WTC11 (cell line): ENCODE results near the gene ESPN. TPM values are rescaled to one million over a fixed set of nuclear protein-coding genes. Genes with fewer than 3 reads are reported as not detected.
A peak's percentile ranks its signal among the peaks of the same experiment; 100 is the strongest.
"Not testable (repeated sequence)": the region's sequence is repeated elsewhere in the genome, so short reads cannot be mapped to it uniquely, and the experiment has no call there.

ENCODE experiments used
- ATAC-seq: fragments of 200-7000 bp; cut with Tn5 transposase; 2 replicates; pipeline ENCODE4 v1.10.0; 2021; ENCODE audit warnings: mild to moderate bottlenecking, moderate library complexity
- CTCF ChIA-PET: fragments of 300-600 bp; sonication (Branson Sonifier 250); formaldehyde crosslinking; loops from one replicate; lab custom pipeline; 2021; ENCODE audit warnings: antibody characterized with exemption; lab: Charles Lee
- POLR2A ChIA-PET: fragments of 350-600 bp; sonication (Branson Sonifier 250); formaldehyde crosslinking; loops from one replicate; lab custom pipeline; 2021; ENCODE audit warnings: antibody characterized with exemption; lab: Charles Lee
- DNase-seq: peaks from one replicate; pipeline ENCODE4 v3.0.0; 2021; ENCODE audit warnings: low spot score
- H3K27ac Mint-ChIP-seq: 2 replicates; pipeline ENCODE4 v1.8.0; 2021; ENCODE audit warnings: mixed read lengths
- H3K27me3 Mint-ChIP-seq: 2 replicates; pipeline ENCODE4 v1.8.0; 2021; ENCODE audit warnings: low read depth, mild to moderate bottlenecking, moderate library complexity, mixed read lengths
- H3K36me3 Mint-ChIP-seq: 2 replicates; pipeline ENCODE4 v1.8.0; 2021; ENCODE audit warnings: mixed read lengths
- H3K4me1 Mint-ChIP-seq: 2 replicates; pipeline ENCODE4 v1.8.0; 2022; ENCODE audit warnings: mixed read lengths
- H3K4me3 Mint-ChIP-seq: 2 replicates; pipeline ENCODE4 v1.8.0; 2021; ENCODE audit warnings: mild to moderate bottlenecking, moderate library complexity, mixed read lengths
- H3K9me3 Mint-ChIP-seq: 2 replicates; pipeline ENCODE4 v1.8.0; 2021; ENCODE audit warnings: mixed read lengths
- AFF4 ChIP-seq: sonication (generic); formaldehyde crosslinking; IDR thresholded peaks from 2 replicates; pipeline ENCODE4 v1.8.1; 2023; ENCODE audit warnings: mild to moderate bottlenecking, missing genetic modification reagents, borderline replicate concordance
- FOXJ3 ChIP-seq: sonication (generic); formaldehyde crosslinking; IDR thresholded peaks from 2 replicates; pipeline ENCODE4 v1.9.0; 2021; ENCODE audit warnings: missing genetic modification reagents, mild to moderate bottlenecking, borderline replicate concordance
- GRHL2 ChIP-seq: fragments of 250-450 bp; sonication (Bioruptor Pico); IDR thresholded peaks from 2 replicates; pipeline ENCODE4 v1.8.0; 2022; ENCODE audit warnings: mild to moderate bottlenecking, moderate library complexity; ENCODE audit not compliant: insufficient replicate concordance, severe bottlenecking
- NFATC4 ChIP-seq: fragments of 250-450 bp; sonication (Bioruptor Pico); IDR thresholded peaks from 2 replicates; pipeline ENCODE4 v1.9.0; 2021; ENCODE audit warnings: mild to moderate bottlenecking
- NFE2L1 ChIP-seq: sonication (generic); formaldehyde crosslinking; IDR thresholded peaks from 2 replicates; pipeline ENCODE4 v1.8.1; 2023; ENCODE audit warnings: missing genetic modification reagents
- NR2C2 ChIP-seq: sonication (generic); formaldehyde crosslinking; IDR thresholded peaks from 2 replicates; pipeline ENCODE4 v1.8.0; 2022; ENCODE audit warnings: mild to moderate bottlenecking, missing genetic modification reagents
- SMAD4 ChIP-seq: sonication (generic); formaldehyde crosslinking; IDR thresholded peaks from 2 replicates; pipeline ENCODE4 v1.8.0; 2022; ENCODE audit warnings: mild to moderate bottlenecking, missing genetic modification reagents
- SOX15 ChIP-seq: fragments of 250-450 bp; sonication (Bioruptor Pico); IDR thresholded peaks from 2 replicates; pipeline ENCODE4 v1.9.0; 2021; ENCODE audit warnings: mild to moderate bottlenecking
- STAT6 ChIP-seq: sonication (generic); formaldehyde crosslinking; conservative IDR thresholded peaks from 2 replicates; pipeline ENCODE4 v1.8.1; 2023; ENCODE audit warnings: mild to moderate bottlenecking, low read depth, missing genetic modification reagents, moderate library complexity
- ZNF121 ChIP-seq: sonication (generic); formaldehyde crosslinking; IDR thresholded peaks from 2 replicates; pipeline ENCODE4 v1.8.0; 2023; ENCODE audit warnings: missing genetic modification reagents
- ZNF423 ChIP-seq: fragments of 250-450 bp; sonication (Bioruptor Pico); IDR thresholded peaks from 2 replicates; pipeline ENCODE4 v2.1.2; 2022; ENCODE audit warnings: mild to moderate bottlenecking, moderate library complexity
- total RNA-seq: library from RNA; stranded (reverse); gene quantifications from 3 replicates; pipeline ENCODE4 v1.2.3, GENCODE V29; 2021
- TF ChIP-seq, protein P1 (sequence below): fragments of 250-450 bp; sonication (Bioruptor Pico); IDR thresholded peaks from 2 replicates; pipeline ENCODE4 v2.1.2; 2022; ENCODE audit warnings: mild to moderate bottlenecking, moderate library complexity
- TF ChIP-seq, protein P2 (sequence below): sonication (generic); formaldehyde crosslinking; IDR thresholded peaks from 2 replicates; pipeline ENCODE4 v1.8.1; 2022; ENCODE audit warnings: low read depth, missing genetic modification reagents, borderline replicate concordance

ESPN gene
- total RNA-seq, 1 experiment from 2014 or later, result 46.1 TPM

DNA sequence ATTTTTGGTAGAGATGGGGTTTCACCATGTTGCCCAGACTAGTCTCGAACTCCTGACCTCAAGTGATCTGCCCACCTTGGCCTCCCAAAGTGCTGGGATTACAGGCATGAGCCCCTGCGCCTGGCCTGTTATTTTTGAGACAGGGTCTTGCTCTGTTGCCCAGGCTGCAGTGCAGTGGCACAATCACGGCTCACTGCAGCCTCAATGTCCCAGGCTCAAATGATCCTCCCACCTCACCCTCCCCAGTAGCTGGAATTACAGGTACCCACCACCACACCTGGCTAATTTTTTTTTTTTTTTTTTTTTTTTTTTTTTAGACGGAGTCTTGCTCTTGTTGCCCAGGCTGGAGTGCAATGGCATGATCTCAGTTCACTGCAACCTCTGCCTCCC, 69.3 kb downstream of the ESPN start:
- POLR2A ChIA-PET, result not testable (repeated sequence)

GRCh38 chr1:6494627-6495026, 70.1 kb downstream of the ESPN start:
- H3K9me3 Mint-ChIP-seq, result no peaks in the 10 kb centered on the region
- no peak overlapping the region for H3K27ac Mint-ChIP-seq
- ATAC-seq, result no peak
- H3K4me1 Mint-ChIP-seq, result peaks cover 36% of the 10 kb centered on the region
- H3K27me3 Mint-ChIP-seq, result peaks cover 29% of the 10 kb centered on the region
- no peak for DNase-seq
- H3K4me3 Mint-ChIP-seq, result no peak overlapping the region
- ChIA-PET POLR2A (no interaction called here), CTCF (interaction anchor here (1.0 to 2.3 kb wide), 3 partner anchors 8 to 57 kb away, joined by 3 to 18 read pairs (median 5); no protein-coding TSS in a partner anchor)
- TF ChIP-seq NR2C2 (CRISPR knock-in tag), result no peak
- no peak for TF ChIP-seq NFATC4
- TF ChIP-seq ZNF423 (CRISPR knock-in tag), result no peak
- no peak for TF ChIP-seq STAT6 (CRISPR knock-in tag)
- no peak for TF ChIP-seq AFF4 (CRISPR knock-in tag)
- TF ChIP-seq, protein P1, sequence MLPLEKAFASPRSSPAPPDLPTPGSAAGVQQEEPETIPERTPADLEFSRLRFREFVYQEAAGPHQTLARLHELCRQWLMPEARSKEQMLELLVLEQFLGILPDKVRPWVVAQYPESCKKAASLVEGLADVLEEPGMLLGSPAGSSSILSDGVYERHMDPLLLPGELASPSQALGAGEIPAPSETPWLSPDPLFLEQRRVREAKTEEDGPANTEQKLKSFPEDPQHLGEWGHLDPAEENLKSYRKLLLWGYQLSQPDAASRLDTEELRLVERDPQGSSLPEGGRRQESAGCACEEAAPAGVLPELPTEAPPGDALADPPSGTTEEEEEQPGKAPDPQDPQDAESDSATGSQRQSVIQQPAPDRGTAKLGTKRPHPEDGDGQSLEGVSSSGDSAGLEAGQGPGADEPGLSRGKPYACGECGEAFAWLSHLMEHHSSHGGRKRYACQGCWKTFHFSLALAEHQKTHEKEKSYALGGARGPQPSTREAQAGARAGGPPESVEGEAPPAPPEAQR (CRISPR knock-in tag), result no peak
- no peaks in the 10 kb centered on the region for H3K36me3 Mint-ChIP-seq

More for the DNA sequence above, 69.3 kb downstream of the ESPN start:
- CTCF ChIA-PET, result interaction anchor here (1.6 kb wide), 1 partner anchor 21 kb away, joined by 6 read pairs; no protein-coding TSS in a partner anchor
- not testable (repeated sequence) for ATAC-seq, H3K9me3 Mint-ChIP-seq, H3K4me3 Mint-ChIP-seq, H3K27ac Mint-ChIP-seq, DNase-seq, H3K36me3 Mint-ChIP-seq
- Mint-ChIP-seq H3K27me3 (peaks cover 24% of the 10 kb centered on the region), H3K4me1 (peaks cover 36% of the 10 kb centered on the region)
- TF ChIP-seq ZNF121, result peak; percentile 86

DNA sequence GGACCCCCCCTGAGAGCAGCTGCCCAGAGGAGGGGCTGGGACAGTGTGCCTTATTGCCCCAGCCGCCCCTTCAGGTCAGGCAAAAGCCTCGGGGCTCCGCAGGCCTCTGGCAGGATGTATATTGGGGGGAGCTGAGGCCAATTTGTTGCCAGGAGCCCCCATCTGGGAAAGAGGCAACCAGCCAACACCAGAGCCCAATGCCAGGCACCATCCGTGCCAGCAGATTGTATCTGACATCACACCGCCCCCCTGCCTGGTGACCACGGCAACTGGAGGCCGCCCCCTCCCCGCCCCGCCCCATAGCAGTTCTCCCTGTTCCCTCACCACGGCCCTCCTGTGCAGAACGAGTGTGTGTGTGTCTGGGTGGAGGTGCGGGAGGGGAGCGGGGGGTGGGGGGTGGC, 70.5 kb downstream of the ESPN start:
- Mint-ChIP-seq H3K36me3 (no peaks in the 10 kb centered on the region), H3K27me3 (peaks cover 29% of the 10 kb centered on the region), H3K9me3 (no peaks in the 10 kb centered on the region), H3K27ac (no peak overlapping the region), H3K4me1 (peaks cover 36% of the 10 kb centered on the region), H3K4me3 (no peak overlapping the region)
- ATAC-seq, result no peak
- no peak for DNase-seq
- POLR2A ChIA-PET, result no interaction called here
- CTCF ChIA-PET, result interaction anchor here (1.0 to 2.3 kb wide), 3 partner anchors 9 to 57 kb away, joined by 3 to 18 read pairs (median 5); no protein-coding TSS in a partner anchor
- TF ChIP-seq FOXJ3 (CRISPR knock-in tag), result no peak

GRCh38 chr1:6495540-6496364, 71.2 kb downstream of the ESPN start:
- 0 out of 2 replicates have a peak, but pooled peaks have one; percentile 6 for ATAC-seq
- Mint-ChIP-seq H3K4me3 (peak overlapping the region; percentile 73), H3K36me3 (no peaks in the 10 kb centered on the region), H3K4me1 (peaks cover 36% of the 10 kb centered on the region), H3K27me3 (peaks cover 29% of the 10 kb centered on the region), H3K9me3 (no peaks in the 10 kb centered on the region), H3K27ac (no peak overlapping the region)
- CTCF ChIA-PET, result interaction anchor here (1.1 to 2.3 kb wide), 5 partner anchors 9 to 58 kb away, joined by 5 to 18 read pairs (median 8); no protein-coding TSS in a partner anchor
- no peak for DNase-seq
- POLR2A ChIA-PET, result interaction anchor here (0.5 kb wide), 1 partner anchor 31 kb away, joined by 4 read pairs; no protein-coding TSS in a partner anchor
- TF ChIP-seq SOX15 (CRISPR knock-in tag) (no peak), SMAD4 (CRISPR knock-in tag) (0 out of 2 replicates have a peak, but pooled peaks have one; percentile 43), NFE2L1 (CRISPR knock-in tag) (no peak), GRHL2 (CRISPR knock-in tag) (no peak)
- TF ChIP-seq, protein P2, sequence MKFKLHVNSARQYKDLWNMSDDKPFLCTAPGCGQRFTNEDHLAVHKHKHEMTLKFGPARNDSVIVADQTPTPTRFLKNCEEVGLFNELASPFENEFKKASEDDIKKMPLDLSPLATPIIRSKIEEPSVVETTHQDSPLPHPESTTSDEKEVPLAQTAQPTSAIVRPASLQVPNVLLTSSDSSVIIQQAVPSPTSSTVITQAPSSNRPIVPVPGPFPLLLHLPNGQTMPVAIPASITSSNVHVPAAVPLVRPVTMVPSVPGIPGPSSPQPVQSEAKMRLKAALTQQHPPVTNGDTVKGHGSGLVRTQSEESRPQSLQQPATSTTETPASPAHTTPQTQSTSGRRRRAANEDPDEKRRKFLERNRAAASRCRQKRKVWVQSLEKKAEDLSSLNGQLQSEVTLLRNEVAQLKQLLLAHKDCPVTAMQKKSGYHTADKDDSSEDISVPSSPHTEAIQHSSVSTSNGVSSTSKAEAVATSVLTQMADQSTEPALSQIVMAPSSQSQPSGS (CRISPR knock-in tag), result no peak
